Mesenchymal stem cell (in vitro differentiated cells and primary cell): ENCODE results near the gene LDHD.
A peak's percentile ranks its signal among the peaks of the same experiment; 100 is the strongest.

Experiments used
- DNase-seq: peaks from one replicate; pipeline ENCODE4 v3.0.0-alpha.2; 2013
- H2AFZ ChIP-seq: one replicate; pipeline ENCODE4 v1.6.1; 2013; ENCODE audit warnings: low read depth, mild to moderate bottlenecking, control low read depth, inconsistent platforms, low read length, moderate library complexity
- H2AK5ac ChIP-seq: 2 replicates; pipeline ENCODE4 v1.6.1; 2013; ENCODE audit warnings: low read length, moderate library complexity, mild to moderate bottlenecking, inconsistent platforms; ENCODE audit not compliant: severe bottlenecking
- H2BK120ac ChIP-seq: one replicate; pipeline ENCODE4 v1.6.1; 2013; ENCODE audit warnings: low read depth, mild to moderate bottlenecking, inconsistent platforms, low read length, moderate library complexity
- H2BK12ac ChIP-seq, 2 experiments: one replicate each; pipeline ENCODE4 v1.6.1; 2013; ENCODE audit warnings: inconsistent platforms in 2 of 2, low read length in 2 of 2, mild to moderate bottlenecking in 2 of 2, moderate library complexity in 2 of 2, control low read depth in 1 of 2
- H2BK15ac ChIP-seq: one replicate; pipeline ENCODE4 v1.6.1; 2013; ENCODE audit warnings: mild to moderate bottlenecking, low read depth, inconsistent platforms; ENCODE audit not compliant: poor library complexity, severe bottlenecking
- H2BK5ac ChIP-seq: 2 replicates; pipeline ENCODE4 v1.6.1; 2013; ENCODE audit warnings: low read depth, mild to moderate bottlenecking, low read length, control low read depth, inconsistent platforms; ENCODE audit not compliant: poor library complexity, severe bottlenecking
- H3K14ac ChIP-seq, 2 experiments: one replicate each; pipeline ENCODE4 v1.6.1; 2013; ENCODE audit warnings: inconsistent platforms in 2 of 2, low read length in 2 of 2, control low read depth in 1 of 2, mild to moderate bottlenecking in 1 of 2, moderate library complexity in 1 of 2
- H3K18ac ChIP-seq, 2 experiments: one replicate each; pipeline ENCODE4 v1.6.1; 2013; ENCODE audit warnings: inconsistent platforms in 2 of 2, low read length in 2 of 2, control low read depth in 1 of 2, low read depth in 1 of 2, mild to moderate bottlenecking in 1 of 2
- H3K23ac ChIP-seq, 2 experiments: one replicate each; pipeline ENCODE4 v1.6.1; 2013; ENCODE audit warnings: inconsistent platforms in 2 of 2, low read length in 2 of 2, mild to moderate bottlenecking in 2 of 2, moderate library complexity in 2 of 2, control low read depth in 1 of 2
- H3K27ac ChIP-seq: 2 replicates; pipeline ENCODE4 v1.5.1; 2013; ENCODE audit warnings: mild to moderate bottlenecking, moderate library complexity, low read length, control low read depth, inconsistent platforms; ENCODE audit not compliant: poor library complexity, severe bottlenecking
- H3K27me3 ChIP-seq, 2 experiments: 2 replicates each; pipeline versions ENCODE4 v1.6.1 to v1.7.0; 2013; ENCODE audit warnings: low read length in 2 of 2, mild to moderate bottlenecking in 2 of 2, moderate library complexity in 2 of 2, control low read depth in 1 of 2, inconsistent platforms in 1 of 2; ENCODE audit not compliant: control insufficient read depth in 1 of 2, insufficient read depth in 1 of 2
- H3K36me3 ChIP-seq, 2 experiments: 2 replicates each; pipeline versions ENCODE4 v1.6.1 to v1.7.0; 2013; ENCODE audit warnings: low read length in 2 of 2, control low read depth in 1 of 2, inconsistent platforms in 1 of 2, low read depth in 1 of 2, mild to moderate bottlenecking in 1 of 2; ENCODE audit not compliant: insufficient read depth in 2 of 2, control insufficient read depth in 1 of 2
- H3K4ac ChIP-seq, 2 experiments: one replicate each; pipeline ENCODE4 v1.6.1; 2013; ENCODE audit warnings: inconsistent platforms in 2 of 2, low read length in 2 of 2, mild to moderate bottlenecking in 2 of 2, moderate library complexity in 2 of 2, control low read depth in 1 of 2, low read depth in 1 of 2
- H3K4me1 ChIP-seq: 2 replicates; pipeline ENCODE4 v1.6.1; 2013; ENCODE audit warnings: low read depth, low read length, control low read depth; ENCODE audit not compliant: control insufficient read depth, insufficient read depth
- H3K4me2 ChIP-seq: 2 replicates; pipeline ENCODE4 v1.6.1; 2013; ENCODE audit warnings: low read length, mild to moderate bottlenecking, inconsistent platforms; ENCODE audit not compliant: poor library complexity, severe bottlenecking
- H3K4me3 ChIP-seq, 2 experiments: 2 replicates each; pipeline versions ENCODE4 v1.5.1 to v1.7.0; 2013; ENCODE audit warnings: low read length in 2 of 2, mild to moderate bottlenecking in 2 of 2, control low read depth in 1 of 2, low read depth in 1 of 2; ENCODE audit not compliant: insufficient read depth in 1 of 2
- H3K79me1 ChIP-seq: replicated peaks from 2 replicates; pipeline ENCODE4 v1.6.1; 2013; ENCODE audit warnings: mild to moderate bottlenecking, control low read depth, low read length, inconsistent platforms; ENCODE audit not compliant: poor library complexity, severe bottlenecking
- H3K9ac ChIP-seq: 2 replicates; pipeline ENCODE4 v1.7.0; 2013; ENCODE audit warnings: mild to moderate bottlenecking, low read length, moderate library complexity
- H3K9me3 ChIP-seq: 2 replicates; pipeline ENCODE4 v1.7.0; 2013; ENCODE audit warnings: mild to moderate bottlenecking, low read length; ENCODE audit not compliant: control insufficient read depth
- H4K8ac ChIP-seq: one replicate; pipeline ENCODE4 v1.6.1; 2013; ENCODE audit warnings: inconsistent platforms, mild to moderate bottlenecking, low read length, moderate library complexity
- H4K91ac ChIP-seq: one replicate; pipeline ENCODE4 v1.6.1; 2013; ENCODE audit warnings: mild to moderate bottlenecking, low read length, inconsistent platforms
- WGBS: methylation state at CpG from one replicate; pipeline ENCODE4 v1.1.7; 2013; ENCODE audit warnings: mixed read lengths; 5-methylcytosine and 5-hydroxymethylcytosine counted together

LDHD gene

DNA sequence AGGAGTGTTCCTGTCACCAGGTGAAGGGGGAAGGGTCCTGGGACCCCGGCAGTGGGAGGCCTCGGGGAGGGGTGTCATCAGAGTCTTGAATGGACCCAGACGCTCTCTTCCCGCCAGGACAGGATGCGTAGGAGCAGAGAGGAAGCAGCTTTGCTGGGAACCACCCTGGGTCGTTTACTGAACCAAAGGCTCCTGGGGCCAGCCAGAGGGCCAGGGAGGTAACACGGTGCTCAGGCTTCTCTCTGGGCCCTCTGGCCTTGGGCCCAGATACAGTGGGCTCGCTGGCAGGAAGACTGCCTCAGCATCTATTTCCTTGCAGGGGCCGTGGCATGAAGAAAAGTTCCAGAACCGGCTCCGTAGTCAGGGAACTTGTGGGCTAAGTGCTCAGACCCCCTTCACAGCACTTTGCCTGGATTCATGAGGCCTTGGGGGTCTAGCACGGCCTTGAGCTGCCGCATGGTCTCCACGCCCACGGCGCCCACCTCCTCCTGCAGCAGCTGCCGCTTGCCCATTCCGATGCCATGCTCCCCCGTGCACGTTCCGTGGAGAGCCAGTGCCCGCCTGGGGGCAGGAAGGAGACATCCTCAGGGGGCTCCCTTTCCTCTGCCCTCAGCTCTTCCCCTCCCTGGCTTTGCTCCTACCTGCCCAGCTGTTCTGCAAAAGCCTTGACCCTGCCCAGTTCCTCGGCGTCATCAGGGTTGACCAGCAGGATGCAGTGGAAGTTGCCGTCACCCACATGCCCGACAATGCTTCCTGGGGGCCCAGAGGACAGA, 4.4 kb downstream of the LDHD start:
- H3K4me1 ChIP-seq = peaks cover 40% of the 10 kb centered on the region
- no peaks in the 10 kb centered on the region for H3K9me3 ChIP-seq
- no peak overlapping the region for H3K4me2 ChIP-seq
- H2BK12ac ChIP-seq = no peak overlapping the region
- DNase-seq = no peak
- H3K79me1 ChIP-seq = peaks cover 6% of the 10 kb centered on the region
- no peak overlapping the region for H3K23ac ChIP-seq
- H4K91ac ChIP-seq = no peak overlapping the region
- no peak overlapping the region for H3K4ac ChIP-seq
- no peak overlapping the region for H2AFZ ChIP-seq
- H3K18ac ChIP-seq = no peak overlapping the region
- 82% methylated on average over 26 of the region's 26 CpGs for WGBS
- no peak overlapping the region for H2AK5ac ChIP-seq
- no peak overlapping the region for H3K14ac ChIP-seq
- H3K9ac ChIP-seq = peak overlapping the region; percentile 62
- H3K27ac ChIP-seq = no peak overlapping the region
- no peak overlapping the region for H4K8ac ChIP-seq
- H2BK120ac ChIP-seq = no peak overlapping the region
- no peak overlapping the region for H3K4me3 ChIP-seq
- no peak overlapping the region for H2BK5ac ChIP-seq
- peaks cover 0 to 14% of the 10 kb centered on the region in 2 experiments for H3K27me3 ChIP-seq
- peak overlapping the region; percentile 49 for H2BK15ac ChIP-seq
- H3K36me3 ChIP-seq = peaks cover 0 to 23% of the 10 kb centered on the region in 2 experiments

DNA sequence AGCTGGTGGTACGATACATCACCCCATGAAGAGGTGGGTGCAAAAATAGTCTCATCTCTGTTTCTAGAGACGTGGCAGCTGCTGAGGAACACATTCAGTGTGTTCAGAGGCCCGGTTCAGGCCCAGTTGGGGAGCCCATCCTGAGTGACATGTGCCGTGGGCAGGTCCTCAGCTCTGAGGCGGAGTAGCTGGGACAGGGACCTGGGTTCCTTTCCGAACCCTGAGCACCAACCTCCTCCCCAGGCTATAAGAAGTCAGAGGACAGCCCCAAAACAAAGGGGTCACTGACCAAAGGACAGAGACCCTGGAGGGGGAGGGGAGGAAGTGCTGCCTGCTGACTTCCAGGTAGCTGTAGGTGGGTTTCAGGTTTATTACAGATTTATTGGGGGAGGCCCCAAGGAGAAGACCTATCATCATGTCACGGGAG, 5.1 kb downstream of the LDHD start:
- no peak overlapping the region for H2AK5ac ChIP-seq
- no peak overlapping the region for H3K18ac ChIP-seq
- H3K4me1 ChIP-seq = peaks cover 43% of the 10 kb centered on the region
- no peak overlapping the region for H4K8ac ChIP-seq
- H4K91ac ChIP-seq = no peak overlapping the region
- no peak overlapping the region for H3K4me3 ChIP-seq
- no peak overlapping the region for H3K23ac ChIP-seq
- no peak overlapping the region for H2BK5ac ChIP-seq
- H3K27me3 ChIP-seq = peaks cover 0 to 14% of the 10 kb centered on the region in 2 experiments
- H3K79me1 ChIP-seq = peaks cover 11% of the 10 kb centered on the region
- H3K4ac ChIP-seq = peak overlapping the region in 1 of 2 experiments; percentile 37
- WGBS = 44% methylated on average over 4 of the region's 7 CpGs
- no peak overlapping the region for H2AFZ ChIP-seq
- H2BK15ac ChIP-seq = no peak overlapping the region
- DNase-seq = no peak
- H3K36me3 ChIP-seq = peaks cover 3 to 27% of the 10 kb centered on the region in 2 experiments
- H3K9me3 ChIP-seq = no peaks in the 10 kb centered on the region
- no peak overlapping the region for H3K4me2 ChIP-seq
- H3K14ac ChIP-seq = no peak overlapping the region
- H3K27ac ChIP-seq = no peak overlapping the region
- no peak overlapping the region for H2BK12ac ChIP-seq
- no peak overlapping the region for H2BK120ac ChIP-seq
- peak overlapping the region; percentile 62 for H3K9ac ChIP-seq

DNA sequence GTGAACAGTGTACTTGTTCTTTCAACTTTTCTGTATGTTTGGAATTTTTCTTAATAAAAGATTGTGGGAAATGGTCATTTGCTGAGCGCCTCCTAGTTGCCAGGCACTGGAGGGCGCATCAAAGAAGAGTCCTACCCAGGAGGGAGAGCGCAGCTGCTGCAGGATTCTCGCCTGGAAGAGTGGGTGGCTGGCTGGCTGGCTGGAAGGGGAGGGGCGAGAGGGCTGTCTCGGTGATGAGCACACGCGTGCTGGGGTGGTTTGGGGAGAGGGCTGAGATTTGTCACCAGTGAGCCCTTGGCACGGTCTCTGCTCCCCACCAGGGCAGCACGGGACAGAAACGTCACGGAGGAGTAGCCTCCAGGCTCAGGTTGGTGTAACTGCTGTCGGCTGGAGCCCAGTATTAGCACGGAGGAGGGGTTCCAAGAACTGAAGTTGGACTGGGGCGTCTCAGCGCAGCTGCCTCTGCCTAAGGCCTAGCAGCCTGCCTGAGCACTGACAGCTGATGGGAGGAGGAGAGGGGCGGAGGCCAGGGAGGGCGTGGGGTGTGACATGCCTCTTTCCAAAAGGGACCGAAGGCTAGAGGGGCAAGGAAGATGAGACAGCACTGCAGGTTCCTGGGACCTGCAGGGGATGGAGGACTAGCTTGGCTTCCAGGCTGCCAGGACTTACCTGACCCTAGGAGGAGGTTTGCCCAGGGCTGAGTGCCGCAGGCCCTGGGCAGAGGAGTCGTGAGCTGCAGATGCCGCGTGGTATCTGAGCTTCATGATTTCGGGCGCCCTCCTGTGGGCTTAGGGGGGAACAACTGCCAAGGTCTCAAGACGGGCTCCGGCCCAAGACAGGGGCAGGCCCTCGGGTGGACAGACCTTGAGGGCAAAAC, 5.7 kb downstream of the LDHD start:
- H3K18ac ChIP-seq = peak overlapping the region in 1 of 2 experiments; percentile 43
- H3K9me3 ChIP-seq = no peaks in the 10 kb centered on the region
- H4K91ac ChIP-seq = peak overlapping the region; percentile 28
- peaks cover 47% of the 10 kb centered on the region for H3K4me1 ChIP-seq
- H3K9ac ChIP-seq = peak overlapping the region; percentile 80
- WGBS = 30% methylated on average over 28 of the region's 28 CpGs
- H3K23ac ChIP-seq = no peak overlapping the region
- DNase-seq = peak; percentile 89
- H2BK15ac ChIP-seq = no peak overlapping the region
- H2BK5ac ChIP-seq = no peak overlapping the region
- no peak overlapping the region for H3K14ac ChIP-seq
- H2BK120ac ChIP-seq = no peak overlapping the region
- peaks cover 17% of the 10 kb centered on the region for H3K79me1 ChIP-seq
- peak overlapping the region in 1 of 2 experiments; percentile 67 for H3K4me3 ChIP-seq
- peaks cover 0 to 14% of the 10 kb centered on the region in 2 experiments for H3K27me3 ChIP-seq
- no peak overlapping the region for H3K4ac ChIP-seq
- H4K8ac ChIP-seq = peak overlapping the region; percentile 10
- no peak overlapping the region for H2AK5ac ChIP-seq
- H2BK12ac ChIP-seq = peak overlapping the region in 1 of 2 experiments; percentile 48
- H3K4me2 ChIP-seq = peak overlapping the region; percentile 9
- peak overlapping the region; percentile 29 for H2AFZ ChIP-seq
- H3K27ac ChIP-seq = peak overlapping the region; percentile 44
- H3K36me3 ChIP-seq = peaks cover 6 to 33% of the 10 kb centered on the region in 2 experiments
